NCI-H2196 (cell line): ENCODE measurements around the gene EGFL6.
"Not testable (repeated sequence)": the region's sequence is repeated elsewhere in the genome, so short reads cannot be mapped to it uniquely, and the experiment has no call there.

Experiments
- DNase-seq: peaks from one replicate; lab custom pipeline; 2025; ENCODE audit not compliant: unreplicated experiment; lab: John Stamatoyannopoulos, UW

The EGFL6 gene

GRCh38 chrX:13652287-13652793, 82.9 kb downstream of the EGFL6 start:
- DNase-seq: no peak

GRCh38 chrX:13652850-13653693, 83.7 kb downstream of the EGFL6 start, which contains the start of gene TCEANC:
TCEANC (plus strand) TSS chrX:13653141; CDS start chrX:13662509, 9,368 bp downstream.
- peak; percentile 86 for DNase-seq

GRCh38 chrX:13654116-13654515, 84.7 kb downstream of the EGFL6 start:
- DNase-seq: no peak

- DNase-seq: no peak
Observed at GRCh38 chrX:13655674-13656073, 86.3 kb downstream of the EGFL6 start.

GRCh38 chrX:13658602-13659001, 89.2 kb downstream of the EGFL6 start:
- DNase-seq: peak; percentile 39

- no peak for DNase-seq
Observed at GRCh38 chrX:13659063-13659462, 89.7 kb downstream of the EGFL6 start.

GRCh38 chrX:13661735-13662288, 92.4 kb downstream of the EGFL6 start:
- DNase-seq: no peak

GRCh38 chrX:13662355-13662791, 93.0 kb downstream of the EGFL6 start:
- no peak for DNase-seq

GRCh38 chrX:13664020-13664419, 94.6 kb downstream of the EGFL6 start:
- DNase-seq: no peak

- DNase-seq: peak; percentile 3
Observed at GRCh38 chrX:13666836-13667235, 97.4 kb downstream of the EGFL6 start.

GRCh38 chrX:13667919-13668318, 98.5 kb downstream of the EGFL6 start:
- DNase-seq: no peak

- peak; percentile 72 for DNase-seq
Observed at GRCh38 chrX:13669246-13669737, 99.9 kb downstream of the EGFL6 start.

GRCh38 chrX:13669755-13670154, 100.4 kb downstream of the EGFL6 start:
- DNase-seq: not testable (repeated sequence)

- no peak for DNase-seq
Observed at GRCh38 chrX:13670197-13670596, 100.8 kb downstream of the EGFL6 start.

GRCh38 chrX:13673016-13673415, 103.6 kb downstream of the EGFL6 start:
- DNase-seq: no peak

- DNase-seq: no peak
Observed at GRCh38 chrX:13676885-13677284, 107.5 kb downstream of the EGFL6 start.

GRCh38 chrX:13679700-13680099, 110.3 kb downstream of the EGFL6 start:
- not testable (repeated sequence) for DNase-seq

GRCh38 chrX:13681595-13681994, 112.2 kb downstream of the EGFL6 start:
- DNase-seq: no peak
